ENCODE results near the gene AMOTL1.

DNA sequence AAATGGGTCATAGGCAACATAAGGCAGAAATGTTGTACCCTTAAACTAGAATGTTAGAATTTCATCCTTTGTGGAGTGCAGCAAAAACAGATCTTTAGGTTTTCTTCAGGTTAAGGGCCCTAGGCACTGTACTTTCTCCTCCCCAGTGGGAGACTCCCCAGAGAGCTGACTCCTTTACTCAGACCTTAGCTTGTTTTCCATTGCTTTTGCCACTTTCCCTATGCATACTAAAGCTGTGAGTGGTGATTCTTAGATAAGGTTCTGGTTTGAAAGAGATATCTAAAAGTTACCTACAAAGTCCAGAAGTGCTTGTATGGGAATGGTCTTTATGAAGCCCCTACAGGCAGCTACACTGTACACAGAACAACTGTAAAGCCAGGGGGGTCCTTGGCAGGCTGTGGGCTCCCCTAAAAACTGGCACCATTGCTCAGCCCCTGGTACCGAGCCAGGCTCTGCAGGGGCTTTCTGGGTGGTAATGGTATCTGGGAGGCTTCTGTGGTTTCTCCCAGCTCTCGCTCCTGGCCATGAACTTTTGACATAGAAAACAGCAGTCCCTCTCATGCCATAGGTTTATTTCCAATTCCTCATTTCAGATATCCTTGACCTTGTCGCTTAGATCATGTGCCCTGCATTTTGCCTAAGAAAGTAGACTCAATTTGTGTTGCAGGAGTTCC lies 23.2 kb downstream of the AMOTL1 start:
- no peak for TF ChIP-seq JUN (IDR thresholded peaks at IDR 0.05; ENCODE audit: borderline replicate concordance, insufficient read depth, insufficient read length, low read depth)
- TF ChIP-seq POLR2AphosphoS5 (IDR thresholded peaks at IDR 0.05; ENCODE audit: insufficient read depth, low read depth, low read length) = no peak
- TF ChIP-seq, protein P1, sequence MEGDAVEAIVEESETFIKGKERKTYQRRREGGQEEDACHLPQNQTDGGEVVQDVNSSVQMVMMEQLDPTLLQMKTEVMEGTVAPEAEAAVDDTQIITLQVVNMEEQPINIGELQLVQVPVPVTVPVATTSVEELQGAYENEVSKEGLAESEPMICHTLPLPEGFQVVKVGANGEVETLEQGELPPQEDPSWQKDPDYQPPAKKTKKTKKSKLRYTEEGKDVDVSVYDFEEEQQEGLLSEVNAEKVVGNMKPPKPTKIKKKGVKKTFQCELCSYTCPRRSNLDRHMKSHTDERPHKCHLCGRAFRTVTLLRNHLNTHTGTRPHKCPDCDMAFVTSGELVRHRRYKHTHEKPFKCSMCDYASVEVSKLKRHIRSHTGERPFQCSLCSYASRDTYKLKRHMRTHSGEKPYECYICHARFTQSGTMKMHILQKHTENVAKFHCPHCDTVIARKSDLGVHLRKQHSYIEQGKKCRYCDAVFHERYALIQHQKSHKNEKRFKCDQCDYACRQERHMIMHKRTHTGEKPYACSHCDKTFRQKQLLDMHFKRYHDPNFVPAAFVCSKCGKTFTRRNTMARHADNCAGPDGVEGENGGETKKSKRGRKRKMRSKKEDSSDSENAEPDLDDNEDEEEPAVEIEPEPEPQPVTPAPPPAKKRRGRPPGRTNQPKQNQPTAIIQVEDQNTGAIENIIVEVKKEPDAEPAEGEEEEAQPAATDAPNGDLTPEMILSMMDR (IDR thresholded peaks at IDR 0.05; ENCODE audit: extremely low read depth in 1 of 2, insufficient read depth in 1 of 2, low read depth in 1 of 2, low read length in 2 of 2) = no peak

Data from endothelial cell of umbilical vein (primary cell).